Measurements from ENCODE around the gene TRMT1. TPM values are rescaled to one million over a fixed set of nuclear protein-coding genes. Genes with fewer than 3 reads are reported as not detected.
A peak's percentile ranks its signal among the peaks of the same experiment; 100 is the strongest.

Gene TRMT1
- total RNA-seq, 8 experiments from 2014 or later: 21.8 to 59.3 (median 34.6) TPM

DNA sequence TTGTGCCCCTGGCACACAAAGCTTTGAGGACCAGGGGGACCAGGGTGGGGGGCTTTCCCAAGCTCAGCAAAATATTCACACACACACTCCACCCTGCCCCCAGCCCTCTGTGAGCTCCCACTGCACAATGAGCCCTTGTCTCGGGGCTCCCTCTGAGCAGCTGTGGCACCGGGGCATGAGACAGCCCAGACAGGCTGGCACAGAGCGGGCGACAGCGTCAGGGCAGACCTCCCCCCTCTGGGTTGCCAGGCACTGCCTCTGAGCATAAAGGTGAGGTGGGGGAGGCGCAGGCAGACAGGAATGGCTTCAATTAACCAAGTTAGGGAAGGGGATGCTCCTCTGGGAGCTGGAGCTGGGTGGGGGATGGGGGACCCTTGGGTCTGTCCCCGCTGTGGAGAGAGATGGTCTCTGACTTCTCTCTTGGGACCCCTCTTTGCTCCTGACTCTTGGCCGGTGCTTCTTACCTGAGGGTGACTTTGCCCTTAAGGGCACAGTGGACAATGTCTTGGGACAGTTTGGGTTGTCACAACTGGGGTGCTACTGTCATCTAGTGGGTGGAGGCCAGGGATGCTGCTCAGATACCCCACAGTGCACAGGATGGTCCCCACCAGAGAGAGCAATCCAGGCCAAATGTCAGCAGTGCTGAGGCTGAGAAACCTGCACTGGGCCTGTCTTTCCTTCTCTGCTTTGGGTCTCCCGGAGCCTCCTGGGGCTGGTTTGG lies 44.2 kb downstream of the TRMT1 start:
- H3K27ac ChIP-seq: no peak overlapping the region
- no peak overlapping the region for H3K4me3 ChIP-seq
- peaks cover 0 to 4% of the 10 kb centered on the region in 2 donors for H3K4me1 ChIP-seq (replicated peaks in 1 of 2)
- in situ Hi-C loops (cut with MboI; ENCODE audit: low pct_unique_long_range_greater_than_20kb in 2 of 9, low sequenced_read_pairs in 9 of 9, unreplicated experiment in 9 of 9): no loop called here
- WGBS, 10 experiments: 52% methylated on average over 3 of the region's 9 CpGs; no CpG with 5 or more reads in 9 of the 10 experiments
- peak in 3 of 8 experiments; percentile 42 to 55 (median 53) for ATAC-seq (replicated peaks in 6 of 8)

- H3K4me1 ChIP-seq (replicated peaks in 1 of 2): peaks cover 0 to 4% of the 10 kb centered on the region in 2 donors
- in situ Hi-C loops (cut with MboI; ENCODE audit: low pct_unique_long_range_greater_than_20kb in 2 of 9, low sequenced_read_pairs in 9 of 9, unreplicated experiment in 9 of 9): no loop called here
- ATAC-seq (replicated peaks in 6 of 8): peak in 2 of 8 experiments; percentile 3 to 6
- no peak overlapping the region for H3K4me3 ChIP-seq
- WGBS, 10 experiments: 40 to 100% (median 86%) methylated on average over 1 to 3 of the region's 9 CpGs; no CpG with 5 or more reads in 4 of the 10 experiments
- H3K27ac ChIP-seq: no peak overlapping the region
These were observed 44.9 kb downstream of the TRMT1 start for GRCh38 chr19:13071444-13072187.

GRCh38 chr19:13070425-13071140 lies 46.0 kb downstream of the TRMT1 start:
- H3K4me3 ChIP-seq: no peak overlapping the region
- H3K4me1 ChIP-seq (replicated peaks in 1 of 2): peaks cover 0 to 4% of the 10 kb centered on the region in 2 donors
- ATAC-seq (replicated peaks in 6 of 8): no peak
- in situ Hi-C loops (cut with MboI; ENCODE audit: low pct_unique_long_range_greater_than_20kb in 2 of 9, low sequenced_read_pairs in 9 of 9, unreplicated experiment in 9 of 9): no loop called here
- no peak overlapping the region for H3K27ac ChIP-seq
- 60 to 100% (median 76%) methylated on average over 1 to 8 of the region's 32 CpGs; no CpG with 5 or more reads in 5 of the 10 experiments for WGBS, 10 experiments

GRCh38 chr19:13069415-13070359 lies 46.9 kb downstream of the TRMT1 start:
- ATAC-seq (replicated peaks in 6 of 8): peak in 1 of 8 experiments; percentile 21
- 0 to 90% (median 57%) methylated on average over 1 to 9 of the region's 20 CpGs; no CpG with 5 or more reads in 4 of the 10 experiments for WGBS, 10 experiments
- H3K27ac ChIP-seq: no peak overlapping the region
- no peak overlapping the region for H3K4me3 ChIP-seq
- peaks cover 0 to 4% of the 10 kb centered on the region in 2 donors for H3K4me1 ChIP-seq (replicated peaks in 1 of 2)
- in situ Hi-C loops (cut with MboI; ENCODE audit: low pct_unique_long_range_greater_than_20kb in 2 of 9, low sequenced_read_pairs in 9 of 9, unreplicated experiment in 9 of 9): no loop called here

- H3K4me3 ChIP-seq: no peak overlapping the region
These were observed 48.3 kb downstream of the TRMT1 start for GRCh38 chr19:13068085-13068846.

GRCh38 chr19:13066933-13067807 lies 49.4 kb downstream of the TRMT1 start:
- peak in 3 of 8 experiments; percentile 39 to 56 (median 49) for ATAC-seq (replicated peaks in 6 of 8)
- H3K4me1 ChIP-seq (replicated peaks in 1 of 2): peaks cover 0 to 4% of the 10 kb centered on the region in 2 donors
- 0 to 90% (median 70%) methylated on average over 1 to 6 of the region's 17 CpGs; no CpG with 5 or more reads in 4 of the 10 experiments for WGBS, 10 experiments
- in situ Hi-C loops (cut with MboI; ENCODE audit: low pct_unique_long_range_greater_than_20kb in 2 of 9, low sequenced_read_pairs in 9 of 9, unreplicated experiment in 9 of 9): no loop called here
- H3K27ac ChIP-seq: no peak overlapping the region
- no peak overlapping the region for H3K4me3 ChIP-seq

More at GRCh38 chr19:13068085-13068846, 48.3 kb downstream of the TRMT1 start:
- H3K4me1 ChIP-seq (replicated peaks in 1 of 2): peaks cover 0 to 4% of the 10 kb centered on the region in 2 donors
- H3K27ac ChIP-seq: no peak overlapping the region
- in situ Hi-C loops (cut with MboI; ENCODE audit: low pct_unique_long_range_greater_than_20kb in 2 of 9, low sequenced_read_pairs in 9 of 9, unreplicated experiment in 9 of 9): no loop called here
- WGBS, 10 experiments: 40 to 100% (median 52%) methylated on average over 2 to 3 of the region's 6 CpGs; no CpG with 5 or more reads in 6 of the 10 experiments
- peak in 3 of 8 experiments; percentile 27 to 59 (median 52) for ATAC-seq (replicated peaks in 6 of 8)

GRCh38 chr19:13066226-13066625 lies 50.3 kb downstream of the TRMT1 start:
- no peak overlapping the region for H3K4me3 ChIP-seq
- no peak for ATAC-seq (replicated peaks in 6 of 8)
- in situ Hi-C loops (cut with MboI; ENCODE audit: low pct_unique_long_range_greater_than_20kb in 2 of 9, low sequenced_read_pairs in 9 of 9, unreplicated experiment in 9 of 9): no loop called here
- no peak overlapping the region for H3K27ac ChIP-seq
- WGBS, 10 experiments: 17 to 100% (median 96%) methylated on average over 1 to 3 of the region's 5 CpGs; no CpG with 5 or more reads in 4 of the 10 experiments
- peaks cover under 1 to 4% of the 10 kb centered on the region in 2 donors for H3K4me1 ChIP-seq (replicated peaks in 1 of 2)

- WGBS, 10 experiments: 20 to 42% methylated on average over 1 to 2 of the region's 6 CpGs; no CpG with 5 or more reads in 8 of the 10 experiments
- Histone ChIP-seq H3K4me1 (replicated peaks in 1 of 2) (peaks cover 8 to 13% of the 10 kb centered on the region in 2 donors), H3K27ac (no peak overlapping the region), H3K4me3 (no peak overlapping the region)
- in situ Hi-C loops (cut with MboI; ENCODE audit: low pct_unique_long_range_greater_than_20kb in 2 of 9, low sequenced_read_pairs in 9 of 9, unreplicated experiment in 9 of 9): no loop called here
- ATAC-seq (replicated peaks in 6 of 8): no peak
These were observed 52.4 kb downstream of the TRMT1 start for GRCh38 chr19:13064092-13064489.

DNA sequence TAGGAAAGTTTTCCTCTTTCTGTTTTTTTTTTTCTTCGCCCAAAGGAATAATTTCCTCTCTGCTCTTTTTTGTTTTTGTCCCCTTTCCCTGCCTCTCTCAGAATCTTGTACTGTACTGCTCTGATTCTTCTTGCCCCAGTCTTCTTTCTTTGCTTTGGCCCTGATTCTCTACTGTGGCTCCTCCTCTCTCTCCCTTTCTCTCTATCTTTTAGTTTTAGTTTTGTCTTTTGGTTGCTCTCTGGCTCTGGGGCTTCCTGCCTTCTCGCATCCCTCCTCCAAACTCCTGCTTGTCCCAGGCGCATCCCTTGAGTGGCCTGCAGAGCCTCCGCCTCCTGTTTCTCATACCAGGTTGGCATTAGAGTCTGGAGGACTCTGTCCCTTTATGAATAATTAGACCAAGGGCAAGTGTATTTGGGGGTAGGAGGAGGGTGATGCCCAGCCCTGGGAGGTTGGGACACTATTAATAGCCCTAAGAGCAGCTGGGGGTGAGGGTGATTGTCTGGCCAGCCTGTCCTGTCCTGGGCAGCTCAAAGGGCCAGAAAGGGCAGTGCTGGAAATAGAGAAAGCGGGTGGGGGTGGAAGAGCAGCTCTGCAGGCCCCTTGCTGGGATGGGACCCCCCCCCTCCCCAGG lies 53.0 kb downstream of the TRMT1 start:
- H3K4me1 ChIP-seq (replicated peaks in 1 of 2): peaks cover 8 to 13% of the 10 kb centered on the region in 2 donors
- 50 to 89% (median 62%) methylated on average over 2 to 4 of the region's 5 CpGs; no CpG with 5 or more reads in 2 of the 10 experiments for WGBS, 10 experiments
- ATAC-seq (replicated peaks in 6 of 8): no peak
- in situ Hi-C loops (cut with MboI; ENCODE audit: low pct_unique_long_range_greater_than_20kb in 2 of 9, low sequenced_read_pairs in 9 of 9, unreplicated experiment in 9 of 9): no loop called here
- H3K4me3 ChIP-seq: no peak overlapping the region
- H3K27ac ChIP-seq: no peak overlapping the region

- peaks cover 8 to 9% of the 10 kb centered on the region in 2 donors for H3K4me1 ChIP-seq (replicated peaks in 1 of 2)
These were observed 54.2 kb downstream of the TRMT1 start for GRCh38 chr19:13062317-13062716.

More at GRCh38 chr19:13062317-13062716, 54.2 kb downstream of the TRMT1 start:
- no peak overlapping the region for H3K27ac ChIP-seq
- no peak for ATAC-seq (replicated peaks in 6 of 8)
- no peak overlapping the region for H3K4me3 ChIP-seq
- in situ Hi-C loops (cut with MboI; ENCODE audit: low pct_unique_long_range_greater_than_20kb in 2 of 9, low sequenced_read_pairs in 9 of 9, unreplicated experiment in 9 of 9): no loop called here

Data from motor neuron (in vitro differentiated cells).